Right lobe of liver (tissue), 4 donors: ENCODE data around the gene ATP6V1G1.

Experiments
- POLR2A ChIP-seq: fragments of 450-650 bp; IDR thresholded peaks from one replicate; pipeline ENCODE4 v1.6.1; 2017; ENCODE audit warnings: antibody characterized with exemption, mild to moderate bottlenecking
- TF ChIP-seq, protein P1 (sequence below), 4 donors: fragments of 200-600 bp in 3 of 4; fragments of 450-650 bp in 1 of 4; IDR thresholded peaks; one replicate each; pipeline versions ENCODE4 v1.5.1 to v1.8.0; 2016 to 2022; ENCODE audit warnings: antibody characterized with exemption in 4 of 4, mild to moderate bottlenecking in 2 of 4
- donor health status: DM: no; HTN: no; CAD: no.
- donor health status: DM: no; HTN: no; CAD: no.
- donor health status: DM: no; HTN: yes; CAD: no.

DNA sequence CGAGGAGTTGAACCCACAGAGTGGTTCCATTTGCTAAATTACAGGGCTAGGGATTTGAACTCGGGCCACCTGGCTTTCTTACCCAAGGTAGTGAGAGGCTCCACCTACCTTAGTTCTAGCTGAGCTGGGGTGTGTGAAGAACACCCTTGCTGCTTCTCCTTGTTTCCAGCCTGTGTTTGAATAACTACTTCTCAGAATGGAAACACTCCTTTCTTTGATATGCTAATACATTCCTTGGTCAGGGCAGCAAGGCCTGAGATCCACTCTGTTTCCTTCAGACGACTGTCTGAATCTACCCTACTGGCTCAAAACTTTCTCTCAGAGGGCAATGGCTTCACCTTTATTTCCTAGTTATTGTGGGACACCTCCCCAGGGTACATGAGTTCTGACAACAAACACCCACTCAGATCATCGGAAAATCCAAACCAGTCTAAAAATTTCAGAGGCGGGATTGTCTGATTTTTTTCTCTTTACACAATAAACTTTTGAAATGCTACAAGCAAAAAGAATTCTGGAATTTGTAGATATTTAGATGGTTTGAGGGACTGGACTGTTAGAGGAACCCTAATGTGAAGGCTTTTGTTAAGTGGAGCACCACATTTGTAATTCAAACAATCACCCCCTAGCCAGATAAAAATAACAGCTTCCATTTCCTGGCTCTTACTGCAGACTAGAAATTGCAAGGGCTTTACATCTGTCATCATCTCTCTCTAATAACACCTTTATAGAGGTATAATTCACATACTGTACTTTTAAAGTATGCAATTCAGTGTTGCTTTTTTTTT lies 4.0 kb upstream of the ATP6V1G1 start:
- TF ChIP-seq, protein P1, sequence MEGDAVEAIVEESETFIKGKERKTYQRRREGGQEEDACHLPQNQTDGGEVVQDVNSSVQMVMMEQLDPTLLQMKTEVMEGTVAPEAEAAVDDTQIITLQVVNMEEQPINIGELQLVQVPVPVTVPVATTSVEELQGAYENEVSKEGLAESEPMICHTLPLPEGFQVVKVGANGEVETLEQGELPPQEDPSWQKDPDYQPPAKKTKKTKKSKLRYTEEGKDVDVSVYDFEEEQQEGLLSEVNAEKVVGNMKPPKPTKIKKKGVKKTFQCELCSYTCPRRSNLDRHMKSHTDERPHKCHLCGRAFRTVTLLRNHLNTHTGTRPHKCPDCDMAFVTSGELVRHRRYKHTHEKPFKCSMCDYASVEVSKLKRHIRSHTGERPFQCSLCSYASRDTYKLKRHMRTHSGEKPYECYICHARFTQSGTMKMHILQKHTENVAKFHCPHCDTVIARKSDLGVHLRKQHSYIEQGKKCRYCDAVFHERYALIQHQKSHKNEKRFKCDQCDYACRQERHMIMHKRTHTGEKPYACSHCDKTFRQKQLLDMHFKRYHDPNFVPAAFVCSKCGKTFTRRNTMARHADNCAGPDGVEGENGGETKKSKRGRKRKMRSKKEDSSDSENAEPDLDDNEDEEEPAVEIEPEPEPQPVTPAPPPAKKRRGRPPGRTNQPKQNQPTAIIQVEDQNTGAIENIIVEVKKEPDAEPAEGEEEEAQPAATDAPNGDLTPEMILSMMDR (IDR thresholded peaks at IDR 0.05): no peak
- TF ChIP-seq POLR2A: no peak
